ENCODE measurements around the gene CEP57L1. TPM values are rescaled to one million over a fixed set of nuclear protein-coding genes. Genes with fewer than 3 reads are reported as not detected.
A peak's percentile ranks its signal among the peaks of the same experiment; 100 is the strongest.

The CEP57L1 gene
- total RNA-seq, 1 experiment from 2014 or later = 37.6 TPM

DNA sequence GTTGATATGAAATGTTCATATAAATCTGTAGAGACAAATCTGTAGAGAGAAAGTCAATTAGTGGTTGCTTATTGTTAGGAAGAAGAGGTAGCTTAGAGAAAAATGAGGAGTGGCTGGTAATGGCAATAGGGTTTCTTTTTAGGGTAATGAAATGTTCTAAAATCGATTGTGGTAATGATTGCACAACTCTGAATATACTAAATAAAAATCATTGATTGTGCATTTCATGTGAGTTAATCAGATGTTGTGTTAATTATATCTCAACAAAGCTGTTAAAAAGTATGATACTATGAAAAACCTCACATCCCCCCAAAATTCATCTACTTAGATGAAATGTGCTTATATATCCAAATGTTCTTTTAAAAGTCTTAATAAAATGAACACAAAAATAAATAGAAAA, 84.2 kb downstream of the CEP57L1 start:
- in situ Hi-C loops (cut with HindIII; ENCODE audit: low pct_unique_long_range_greater_than_20kb, low sequenced_read_pairs) = no loop called here
- intact Hi-C loops (cut with micrococcal nuclease; ENCODE audit: unreplicated experiment) = no loop called here
- Histone ChIP-seq H3K4me3 (ENCODE audit: low read depth in 2 of 2, low read length in 2 of 2) (no peak overlapping the region), H3K9me3 (ENCODE audit: control insufficient read depth, insufficient read depth, low read depth, low read length) (no peaks in the 10 kb centered on the region), H3K27me3 (ENCODE audit: control insufficient read depth, insufficient read depth, low read length) (peaks cover 17% of the 10 kb centered on the region), H3K4me1 (ENCODE audit: control insufficient read depth, insufficient read depth, low read length) (peaks cover 5% of the 10 kb centered on the region; the same call in 1 of the 2 replicates), H3K27ac (ENCODE audit: low read length) (no peak overlapping the region), H3K36me3 (ENCODE audit: control insufficient read depth, insufficient read depth, low read length) (no peaks in the 10 kb centered on the region)
- POLR2A ChIA-PET = no interaction called here
- ATAC-seq (no peak), DNase-seq (ENCODE audit: low read depth, low spot score) (no peak)
- CTCF ChIA-PET = no interaction called here
- BruUV-seq (replicated peaks) = no TSS peak
- TF ChIP-seq POLR2AphosphoS5 (IDR thresholded peaks at IDR 0.05; ENCODE audit: low read depth, low read length) (no peak), TCF7L2 (IDR thresholded peaks at IDR 0.05; ENCODE audit: low read depth, low read length) (no peak), SIN3A (IDR thresholded peaks at IDR 0.05; ENCODE audit: borderline replicate concordance, insufficient read depth, low read depth, low read length) (no peak)
- TF ChIP-seq, protein P1, sequence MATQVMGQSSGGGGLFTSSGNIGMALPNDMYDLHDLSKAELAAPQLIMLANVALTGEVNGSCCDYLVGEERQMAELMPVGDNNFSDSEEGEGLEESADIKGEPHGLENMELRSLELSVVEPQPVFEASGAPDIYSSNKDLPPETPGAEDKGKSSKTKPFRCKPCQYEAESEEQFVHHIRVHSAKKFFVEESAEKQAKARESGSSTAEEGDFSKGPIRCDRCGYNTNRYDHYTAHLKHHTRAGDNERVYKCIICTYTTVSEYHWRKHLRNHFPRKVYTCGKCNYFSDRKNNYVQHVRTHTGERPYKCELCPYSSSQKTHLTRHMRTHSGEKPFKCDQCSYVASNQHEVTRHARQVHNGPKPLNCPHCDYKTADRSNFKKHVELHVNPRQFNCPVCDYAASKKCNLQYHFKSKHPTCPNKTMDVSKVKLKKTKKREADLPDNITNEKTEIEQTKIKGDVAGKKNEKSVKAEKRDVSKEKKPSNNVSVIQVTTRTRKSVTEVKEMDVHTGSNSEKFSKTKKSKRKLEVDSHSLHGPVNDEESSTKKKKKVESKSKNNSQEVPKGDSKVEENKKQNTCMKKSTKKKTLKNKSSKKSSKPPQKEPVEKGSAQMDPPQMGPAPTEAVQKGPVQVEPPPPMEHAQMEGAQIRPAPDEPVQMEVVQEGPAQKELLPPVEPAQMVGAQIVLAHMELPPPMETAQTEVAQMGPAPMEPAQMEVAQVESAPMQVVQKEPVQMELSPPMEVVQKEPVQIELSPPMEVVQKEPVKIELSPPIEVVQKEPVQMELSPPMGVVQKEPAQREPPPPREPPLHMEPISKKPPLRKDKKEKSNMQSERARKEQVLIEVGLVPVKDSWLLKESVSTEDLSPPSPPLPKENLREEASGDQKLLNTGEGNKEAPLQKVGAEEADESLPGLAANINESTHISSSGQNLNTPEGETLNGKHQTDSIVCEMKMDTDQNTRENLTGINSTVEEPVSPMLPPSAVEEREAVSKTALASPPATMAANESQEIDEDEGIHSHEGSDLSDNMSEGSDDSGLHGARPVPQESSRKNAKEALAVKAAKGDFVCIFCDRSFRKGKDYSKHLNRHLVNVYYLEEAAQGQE (IDR thresholded peaks at IDR 0.05; ENCODE audit: insufficient read depth in 1 of 2, low read depth in 2 of 2, low read length in 1 of 2) = no peak
- TF ChIP-seq, protein P2, sequence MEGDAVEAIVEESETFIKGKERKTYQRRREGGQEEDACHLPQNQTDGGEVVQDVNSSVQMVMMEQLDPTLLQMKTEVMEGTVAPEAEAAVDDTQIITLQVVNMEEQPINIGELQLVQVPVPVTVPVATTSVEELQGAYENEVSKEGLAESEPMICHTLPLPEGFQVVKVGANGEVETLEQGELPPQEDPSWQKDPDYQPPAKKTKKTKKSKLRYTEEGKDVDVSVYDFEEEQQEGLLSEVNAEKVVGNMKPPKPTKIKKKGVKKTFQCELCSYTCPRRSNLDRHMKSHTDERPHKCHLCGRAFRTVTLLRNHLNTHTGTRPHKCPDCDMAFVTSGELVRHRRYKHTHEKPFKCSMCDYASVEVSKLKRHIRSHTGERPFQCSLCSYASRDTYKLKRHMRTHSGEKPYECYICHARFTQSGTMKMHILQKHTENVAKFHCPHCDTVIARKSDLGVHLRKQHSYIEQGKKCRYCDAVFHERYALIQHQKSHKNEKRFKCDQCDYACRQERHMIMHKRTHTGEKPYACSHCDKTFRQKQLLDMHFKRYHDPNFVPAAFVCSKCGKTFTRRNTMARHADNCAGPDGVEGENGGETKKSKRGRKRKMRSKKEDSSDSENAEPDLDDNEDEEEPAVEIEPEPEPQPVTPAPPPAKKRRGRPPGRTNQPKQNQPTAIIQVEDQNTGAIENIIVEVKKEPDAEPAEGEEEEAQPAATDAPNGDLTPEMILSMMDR (IDR thresholded peaks at IDR 0.05) = no peak

DNA sequence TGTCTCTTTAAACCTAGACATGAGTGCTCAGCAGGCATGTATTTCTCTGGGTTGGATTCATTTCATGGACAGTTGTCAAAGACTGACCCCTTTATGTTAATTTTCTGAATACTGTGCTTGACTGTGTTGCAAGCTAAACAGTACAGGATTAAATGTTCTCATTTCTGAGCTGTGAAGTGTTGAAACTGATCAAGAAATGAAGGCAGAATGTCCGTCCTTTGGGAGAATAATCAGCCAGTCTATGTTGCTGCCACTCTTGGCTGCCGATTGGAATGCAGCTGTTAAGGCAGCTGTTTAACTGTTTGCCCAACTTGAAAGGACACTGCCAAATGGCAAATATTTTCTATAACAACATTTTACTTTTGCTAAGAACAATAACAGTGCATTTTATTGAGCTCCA, 87.3 kb downstream of the CEP57L1 start:
- no TSS peak for BruUV-seq (replicated peaks)
- no peak overlapping the region for H3K4me3 ChIP-seq (ENCODE audit: low read depth in 2 of 2, low read length in 2 of 2)
- H3K27me3 ChIP-seq (ENCODE audit: control insufficient read depth, insufficient read depth, low read length) = peaks cover 44% of the 10 kb centered on the region
- no peak overlapping the region for H3K27ac ChIP-seq (ENCODE audit: low read length)
- TF ChIP-seq TCF7L2 (IDR thresholded peaks at IDR 0.05; ENCODE audit: low read depth, low read length) (no peak), SIN3A (IDR thresholded peaks at IDR 0.05; ENCODE audit: borderline replicate concordance, insufficient read depth, low read depth, low read length) (no peak), POLR2AphosphoS5 (IDR thresholded peaks at IDR 0.05; ENCODE audit: low read depth, low read length) (no peak)
- TF ChIP-seq, protein P1 (IDR thresholded peaks at IDR 0.05; ENCODE audit: insufficient read depth in 1 of 2, low read depth in 2 of 2, low read length in 1 of 2) = no peak
- TF ChIP-seq, protein P2 (IDR thresholded peaks at IDR 0.05) = no peak
- no peaks in the 10 kb centered on the region for H3K9me3 ChIP-seq (ENCODE audit: control insufficient read depth, insufficient read depth, low read depth, low read length)
- in situ Hi-C loops (cut with HindIII; ENCODE audit: low pct_unique_long_range_greater_than_20kb, low sequenced_read_pairs) = no loop called here
- no peaks in the 10 kb centered on the region for H3K36me3 ChIP-seq (ENCODE audit: control insufficient read depth, insufficient read depth, low read length)
- ChIA-PET CTCF (no interaction called here), POLR2A (no interaction called here)
- DNase-seq (ENCODE audit: low read depth, low spot score) = no peak
- peaks cover 5% of the 10 kb centered on the region; the same call in 1 of the 2 replicates for H3K4me1 ChIP-seq (ENCODE audit: control insufficient read depth, insufficient read depth, low read length)
- intact Hi-C loops (cut with micrococcal nuclease; ENCODE audit: unreplicated experiment) = loop anchor here (10.0 kb wide), 1 partner anchor 252 kb away; no protein-coding TSS in a partner anchor
- ATAC-seq = peak; percentile 27; the same call in 1 of the 2 replicates

Data from Panc1 (cell line).